Stimulated activated CD8-positive, alpha-beta memory T cell treated with anti-CD3 and anti-CD28 coated beads, Interleukin-2, amount 100 ng/mL, for 1 hour (primary cell): ENCODE data around the gene ABCC1.

Source experiments
- DNase-seq, 2 donors: peaks; one replicate each; pipeline ENCODE4 v3.0.0-alpha.2; 2020; ENCODE audit warnings: low read depth in 2 of 2

ABCC1 gene

GRCh38 chr16:16111639-16112038 lies 162.2 kb downstream of the ABCC1 start:
- no peak for DNase-seq

GRCh38 chr16:16112450-16113053 lies 163.1 kb downstream of the ABCC1 start:
- DNase-seq = no peak

GRCh38 chr16:16113076-16113475 lies 163.7 kb downstream of the ABCC1 start:
- DNase-seq = no peak

DNA sequence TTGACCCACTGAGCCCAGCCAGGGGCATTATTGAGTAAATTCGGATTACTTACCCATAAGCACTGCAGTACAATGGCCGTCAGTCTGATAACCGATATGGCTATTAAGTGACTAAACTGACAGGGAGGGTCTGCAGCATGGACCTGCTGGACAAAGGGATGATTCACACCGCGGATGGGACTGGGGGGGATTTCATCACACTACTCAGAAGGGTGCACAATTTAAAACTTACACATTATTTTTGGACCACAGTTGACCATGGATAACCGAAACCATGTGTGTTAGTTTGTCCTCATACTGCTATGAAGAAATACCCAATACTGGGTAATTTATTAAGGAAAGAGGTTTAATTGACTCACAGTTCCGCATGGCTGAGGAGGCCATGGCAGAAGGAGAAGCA lies 167.4 kb downstream of the ABCC1 start:
- DNase-seq = no peak

DNA sequence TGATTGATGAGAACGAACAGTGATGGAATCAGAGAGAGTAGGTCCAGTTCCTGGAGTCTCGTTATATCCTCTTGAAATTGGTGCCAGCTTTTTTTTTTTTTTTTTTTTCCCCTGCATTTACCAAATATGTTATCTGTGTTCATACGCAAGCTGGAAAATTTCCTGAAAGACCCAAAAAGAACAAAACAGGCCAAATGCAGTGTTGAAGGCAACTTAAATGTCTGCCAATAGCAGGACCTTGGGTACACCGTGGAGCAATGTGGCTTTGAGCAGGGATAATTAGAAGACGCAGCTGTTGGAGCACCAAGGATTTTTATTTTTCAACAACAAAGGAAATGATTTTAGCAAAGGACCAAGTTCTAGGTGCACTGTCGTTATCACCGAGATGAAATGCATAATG lies 168.9 kb downstream of the ABCC1 start:
- DNase-seq = no peak

DNA sequence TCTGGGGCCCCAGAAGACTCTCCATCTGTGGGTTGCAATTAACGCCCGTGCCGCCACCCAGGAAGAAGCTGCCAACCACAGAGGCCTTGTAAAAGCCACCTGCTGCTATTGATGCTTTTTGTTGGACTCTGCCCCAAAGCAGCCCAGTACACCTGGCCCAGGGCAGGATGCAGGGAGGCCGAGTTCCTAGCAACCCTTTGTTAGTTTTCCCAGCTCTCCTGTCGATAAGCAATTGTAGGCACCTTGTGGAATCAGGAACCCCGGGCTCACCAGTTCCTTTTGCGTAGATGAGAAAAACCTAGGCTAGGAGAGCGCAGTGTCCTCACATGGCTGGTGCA lies 170.6 kb downstream of the ABCC1 start:
- DNase-seq = no peak

- DNase-seq = no peak
Measured at GRCh38 chr16:16120382-16121184, 171.2 kb downstream of the ABCC1 start.

DNA sequence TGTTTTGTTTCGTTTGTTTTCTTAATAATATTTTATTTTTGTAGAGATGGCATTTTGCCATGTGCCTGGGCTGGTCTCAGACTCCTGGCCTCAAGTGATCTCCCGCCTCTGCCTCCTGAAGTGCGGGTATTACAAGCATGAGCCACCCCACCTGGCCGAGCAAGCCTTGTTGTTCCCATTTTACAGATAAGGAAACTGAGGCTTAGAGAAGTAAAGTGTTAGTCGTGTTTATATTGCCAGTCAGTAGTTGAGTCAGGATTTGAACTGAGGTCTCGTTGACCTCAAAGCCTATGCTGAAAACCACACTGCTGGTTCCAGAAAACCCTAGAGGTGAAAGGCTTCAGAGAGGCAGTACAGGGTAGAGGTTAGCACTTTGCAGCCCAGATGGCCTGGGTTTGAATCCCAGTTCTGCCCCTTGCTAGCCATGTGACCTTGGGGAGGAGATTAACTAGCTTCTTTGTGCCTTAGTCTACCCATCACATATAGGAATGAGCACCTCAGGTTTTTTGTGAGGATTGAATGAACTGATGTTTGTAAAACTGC lies 171.8 kb downstream of the ABCC1 start:
- DNase-seq = no peak

GRCh38 chr16:16122264-16122663 lies 172.8 kb downstream of the ABCC1 start:
- no peak for DNase-seq

DNA sequence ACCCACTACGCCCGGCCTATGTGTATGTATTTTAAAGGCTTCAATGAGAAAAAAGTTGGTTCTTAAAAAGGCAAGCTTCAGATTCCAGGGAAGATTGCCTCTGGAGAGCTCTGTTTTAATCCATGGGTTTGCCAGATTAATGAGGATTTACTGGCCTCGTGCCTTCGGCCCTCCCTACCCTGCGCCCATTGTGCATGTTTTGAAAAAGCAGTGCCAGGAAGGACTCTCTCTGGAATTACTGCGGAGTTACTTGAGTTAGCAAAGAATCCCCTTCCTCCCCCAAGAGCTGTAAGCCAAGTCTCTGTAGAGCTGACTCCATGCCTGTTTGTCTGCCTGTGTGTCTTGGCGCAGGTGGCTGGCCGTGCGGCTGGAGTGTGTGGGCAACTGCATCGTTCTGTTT lies 175.0 kb downstream of the ABCC1 start:
- no peak for DNase-seq

- DNase-seq = no peak
Measured at GRCh38 chr16:16124974-16125373, 175.6 kb downstream of the ABCC1 start.

DNA sequence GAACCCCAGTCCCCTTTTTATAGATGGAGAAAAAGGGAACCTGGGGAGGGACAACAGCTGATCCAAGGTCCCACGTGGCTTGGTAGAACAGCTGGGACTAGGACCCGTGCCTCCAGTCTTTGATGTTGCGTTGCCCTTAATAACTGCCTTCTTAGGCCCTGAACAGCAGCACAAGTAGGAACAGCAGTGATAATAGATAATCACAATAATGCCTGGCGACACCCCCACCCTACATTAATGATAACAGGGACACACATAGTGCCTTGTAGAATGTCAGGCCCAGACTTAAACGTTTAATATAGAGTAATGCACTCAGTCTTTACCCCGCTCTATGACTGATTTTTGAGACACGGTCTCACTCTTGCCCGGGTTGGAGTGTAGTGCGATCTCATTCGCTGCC lies 177.5 kb downstream of the ABCC1 start:
- no peak for DNase-seq

- DNase-seq = peak; percentile 26 to 43
Measured at GRCh38 chr16:16127469-16128116, 178.2 kb downstream of the ABCC1 start.

GRCh38 chr16:16131204-16131603 lies 181.8 kb downstream of the ABCC1 start:
- DNase-seq = no peak

- DNase-seq = no peak
Measured at GRCh38 chr16:16131659-16132058, 182.2 kb downstream of the ABCC1 start.

DNA sequence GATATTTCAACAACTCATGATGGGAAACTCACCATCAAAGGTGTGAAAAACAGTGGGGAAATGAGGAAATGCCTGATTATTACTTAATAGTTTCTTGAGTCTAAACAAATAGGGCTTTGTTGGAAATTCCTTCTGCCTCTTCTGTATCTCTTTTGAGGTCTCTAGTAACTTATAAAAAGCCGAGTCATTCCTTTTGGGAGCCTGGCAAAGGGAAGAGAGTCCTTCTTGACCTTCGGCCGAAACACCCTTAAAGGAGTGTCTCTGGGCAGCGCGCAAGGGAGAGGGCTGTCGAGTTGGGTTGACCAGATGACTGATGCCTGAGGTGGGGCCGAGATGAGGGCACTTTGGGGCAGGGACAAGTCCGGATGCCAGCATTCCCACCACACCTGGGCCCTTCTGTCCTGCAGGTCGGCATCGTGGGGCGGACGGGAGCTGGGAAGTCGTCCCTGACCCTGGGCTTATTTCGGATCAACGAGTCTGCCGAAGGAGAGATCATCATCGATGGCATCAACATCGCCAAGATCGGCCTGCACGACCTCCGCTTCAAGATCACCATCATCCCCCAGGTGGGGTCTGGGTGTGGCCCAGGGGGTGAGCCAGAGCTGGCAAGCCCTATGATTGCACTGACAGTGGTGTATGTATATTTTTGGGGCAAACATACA lies 184.7 kb downstream of the ABCC1 start:
- DNase-seq = no peak

DNA sequence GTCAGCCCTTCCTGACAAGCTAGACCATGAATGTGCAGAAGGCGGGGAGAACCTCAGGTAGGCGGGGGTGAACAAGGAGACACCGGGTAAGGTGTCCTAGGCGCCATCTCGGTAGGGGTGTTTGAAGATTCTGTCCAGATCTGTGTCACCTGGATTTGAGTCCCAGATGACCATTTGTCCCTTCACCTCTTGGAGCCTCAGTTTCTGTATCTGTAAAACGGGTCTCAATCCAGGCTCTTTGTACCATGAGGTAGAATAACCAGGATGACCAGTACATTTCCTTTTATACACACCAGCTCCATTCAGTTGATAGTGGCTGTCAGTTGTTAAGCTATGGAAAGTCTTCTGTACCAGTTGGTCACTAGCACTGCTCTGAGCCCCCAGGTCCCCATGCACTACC lies 187.2 kb downstream of the ABCC1 start:
- no peak for DNase-seq

DNA sequence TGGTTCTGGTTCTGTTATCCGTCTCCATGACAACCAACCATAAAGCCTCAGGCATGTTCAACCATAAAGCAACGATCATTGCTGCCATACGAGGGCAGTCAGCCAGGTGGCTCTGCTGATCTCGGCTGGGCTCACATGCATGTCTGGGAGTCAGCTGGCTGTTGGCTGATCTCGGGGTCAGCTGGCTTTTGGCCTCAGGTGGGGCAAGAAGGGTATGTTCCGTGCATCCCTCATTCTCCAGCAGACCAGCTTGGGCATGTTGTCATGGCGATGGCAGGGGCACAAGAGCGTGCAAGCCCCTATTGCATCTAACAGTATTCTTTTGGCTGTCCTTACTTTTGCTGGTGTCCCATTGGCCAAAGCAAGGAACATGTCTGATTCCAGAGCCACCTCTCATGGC lies 187.7 kb downstream of the ABCC1 start:
- DNase-seq = no peak

DNA sequence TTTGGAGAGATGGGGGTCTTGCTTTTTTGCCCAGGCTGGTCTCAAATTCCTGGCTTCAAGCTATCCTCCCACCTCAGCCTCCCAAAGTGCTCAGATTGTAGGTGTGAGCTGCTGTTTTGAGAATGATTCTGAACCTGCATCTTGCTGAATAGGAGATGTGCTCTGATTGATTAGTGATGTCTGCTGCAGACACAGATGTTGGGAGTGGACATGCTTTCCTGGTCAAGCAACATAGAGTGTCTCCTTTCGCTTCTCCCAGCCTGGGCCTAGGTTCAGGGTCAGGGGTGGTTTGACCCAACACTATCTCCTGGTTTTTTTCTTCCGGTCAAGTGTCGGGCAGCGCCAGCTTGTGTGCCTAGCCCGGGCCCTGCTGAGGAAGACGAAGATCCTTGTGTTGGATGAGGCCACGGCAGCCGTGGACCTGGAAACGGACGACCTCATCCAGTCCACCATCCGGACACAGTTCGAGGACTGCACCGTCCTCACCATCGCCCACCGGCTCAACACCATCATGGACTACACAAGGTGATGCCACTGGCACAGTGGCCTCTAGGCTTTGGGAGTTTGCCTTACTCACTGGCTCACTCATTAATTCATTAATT lies 188.7 kb downstream of the ABCC1 start:
- no peak for DNase-seq

GRCh38 chr16:16139061-16139460 lies 189.6 kb downstream of the ABCC1 start:
- DNase-seq = no peak

GRCh38 chr16:16139806-16140205 lies 190.4 kb downstream of the ABCC1 start:
- DNase-seq = no peak

DNA sequence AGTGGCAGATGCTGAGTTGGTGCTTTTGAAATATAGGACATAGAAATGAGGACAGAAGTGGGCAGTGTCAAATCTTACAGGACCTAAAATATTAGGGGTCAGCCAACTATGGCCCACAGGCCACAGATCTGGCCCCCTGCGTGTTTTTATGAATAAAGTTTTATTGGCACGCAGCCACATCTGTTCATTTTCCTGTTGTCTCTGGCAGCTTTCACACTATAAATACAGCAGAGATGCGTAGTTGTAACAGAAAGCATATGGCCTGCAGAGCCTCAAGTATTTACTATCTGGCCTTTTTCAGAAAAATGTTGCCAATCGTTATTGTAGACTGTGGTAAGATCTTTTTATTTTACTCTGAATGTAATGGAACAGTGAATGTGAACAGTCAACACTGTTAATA lies 191.1 kb downstream of the ABCC1 start:
- DNase-seq = no peak
